ENCODE results near the gene MED27. TPM values are rescaled to one million over a fixed set of nuclear protein-coding genes. Genes with fewer than 3 reads are reported as not detected.

MED27 gene
- total RNA-seq, 1 donor from 2014 or later: 15.7 TPM

DNA sequence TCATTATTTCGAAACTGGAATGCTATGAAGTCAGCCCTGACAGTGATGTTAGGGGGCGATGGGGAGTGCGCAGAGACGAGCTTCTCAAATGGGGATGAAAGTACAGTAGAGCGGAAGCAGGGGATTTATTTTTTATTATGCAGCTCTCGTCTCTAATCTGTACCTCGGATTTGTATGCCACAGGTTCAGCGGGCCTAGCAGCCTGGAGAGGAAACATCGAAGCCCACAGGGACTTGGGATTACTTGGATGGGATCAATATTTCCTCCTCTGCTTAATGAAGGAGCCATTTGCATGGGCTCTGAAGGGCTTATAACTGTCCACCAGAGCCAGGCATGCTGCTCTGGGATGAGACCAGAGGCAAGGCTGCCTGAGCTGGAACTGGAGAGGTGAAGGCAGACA, 206.3 kb downstream of the MED27 start:
- ATAC-seq (no peak), DNase-seq (no peak)
- H3K36me3 ChIP-seq: no peaks in the 10 kb centered on the region
- H3K27ac ChIP-seq: no peak overlapping the region
- no peaks in the 10 kb centered on the region for H3K4me1 ChIP-seq
- H3K27me3 ChIP-seq (ENCODE audit: low read depth): no peaks in the 10 kb centered on the region
- H3K9me3 ChIP-seq: no peaks in the 10 kb centered on the region
- intact Hi-C loops (cut with DNase I): no loop called here
- TF ChIP-seq, protein P1, sequence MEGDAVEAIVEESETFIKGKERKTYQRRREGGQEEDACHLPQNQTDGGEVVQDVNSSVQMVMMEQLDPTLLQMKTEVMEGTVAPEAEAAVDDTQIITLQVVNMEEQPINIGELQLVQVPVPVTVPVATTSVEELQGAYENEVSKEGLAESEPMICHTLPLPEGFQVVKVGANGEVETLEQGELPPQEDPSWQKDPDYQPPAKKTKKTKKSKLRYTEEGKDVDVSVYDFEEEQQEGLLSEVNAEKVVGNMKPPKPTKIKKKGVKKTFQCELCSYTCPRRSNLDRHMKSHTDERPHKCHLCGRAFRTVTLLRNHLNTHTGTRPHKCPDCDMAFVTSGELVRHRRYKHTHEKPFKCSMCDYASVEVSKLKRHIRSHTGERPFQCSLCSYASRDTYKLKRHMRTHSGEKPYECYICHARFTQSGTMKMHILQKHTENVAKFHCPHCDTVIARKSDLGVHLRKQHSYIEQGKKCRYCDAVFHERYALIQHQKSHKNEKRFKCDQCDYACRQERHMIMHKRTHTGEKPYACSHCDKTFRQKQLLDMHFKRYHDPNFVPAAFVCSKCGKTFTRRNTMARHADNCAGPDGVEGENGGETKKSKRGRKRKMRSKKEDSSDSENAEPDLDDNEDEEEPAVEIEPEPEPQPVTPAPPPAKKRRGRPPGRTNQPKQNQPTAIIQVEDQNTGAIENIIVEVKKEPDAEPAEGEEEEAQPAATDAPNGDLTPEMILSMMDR (IDR thresholded peaks at IDR 0.05): no peak
- no peak overlapping the region for H3K4me3 ChIP-seq

DNA sequence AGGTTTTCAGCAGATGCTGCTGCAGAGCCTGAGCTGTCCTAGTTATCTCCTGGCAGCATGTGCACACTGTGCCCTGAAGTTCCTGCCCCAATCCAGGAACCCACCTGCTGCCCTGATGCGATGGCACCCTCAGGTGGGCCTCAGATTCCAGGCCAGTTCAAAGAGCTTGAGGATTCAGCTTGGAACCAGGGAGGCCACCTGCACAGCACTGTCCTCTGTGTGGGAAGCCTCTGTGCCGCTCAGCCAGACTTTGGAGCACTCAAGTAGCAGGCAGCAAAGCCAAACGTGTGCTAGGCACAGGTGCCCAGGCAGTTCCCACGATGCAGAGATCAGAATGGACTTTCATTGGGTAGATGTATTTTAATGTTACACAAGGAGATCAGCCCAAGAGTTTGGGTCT, 207.0 kb downstream of the MED27 start:
- H3K9me3 ChIP-seq: no peaks in the 10 kb centered on the region
- intact Hi-C loops (cut with DNase I): no loop called here
- DNase-seq (no peak), ATAC-seq (no peak)
- H3K36me3 ChIP-seq: no peaks in the 10 kb centered on the region
- H3K4me3 ChIP-seq: no peak overlapping the region
- H3K27ac ChIP-seq: no peak overlapping the region
- no peaks in the 10 kb centered on the region for H3K27me3 ChIP-seq (ENCODE audit: low read depth)
- H3K4me1 ChIP-seq: no peaks in the 10 kb centered on the region
- TF ChIP-seq, protein P1 (IDR thresholded peaks at IDR 0.05): no peak

DNA sequence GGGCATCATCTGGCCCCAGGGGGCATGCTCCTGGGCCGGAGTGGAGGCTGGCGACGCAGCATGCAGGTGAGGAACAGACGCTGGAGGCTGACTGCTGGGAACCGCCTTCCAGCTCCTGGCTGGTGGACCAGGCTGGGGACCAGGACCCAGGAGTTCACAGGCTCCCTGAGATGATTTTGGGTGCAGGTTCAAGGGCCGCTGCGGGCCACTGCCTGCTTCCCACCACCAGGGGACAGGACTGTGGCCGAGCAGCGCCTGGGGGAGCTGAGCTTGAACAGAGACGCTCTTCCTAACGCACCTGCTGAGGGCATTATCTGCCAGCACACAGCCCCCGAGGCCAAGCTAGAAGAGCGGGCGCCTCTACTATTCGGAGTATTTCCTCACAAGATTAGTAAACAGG, 207.7 kb downstream of the MED27 start:
- Histone ChIP-seq H3K4me1 (no peaks in the 10 kb centered on the region), H3K4me3 (no peak overlapping the region), H3K27ac (no peak overlapping the region), H3K27me3 (ENCODE audit: low read depth) (no peaks in the 10 kb centered on the region), H3K9me3 (no peaks in the 10 kb centered on the region), H3K36me3 (no peaks in the 10 kb centered on the region)
- DNase-seq: no peak
- intact Hi-C loops (cut with DNase I): no loop called here
- TF ChIP-seq, protein P1 (IDR thresholded peaks at IDR 0.05): peak; percentile 15
- no peak for ATAC-seq

DNA sequence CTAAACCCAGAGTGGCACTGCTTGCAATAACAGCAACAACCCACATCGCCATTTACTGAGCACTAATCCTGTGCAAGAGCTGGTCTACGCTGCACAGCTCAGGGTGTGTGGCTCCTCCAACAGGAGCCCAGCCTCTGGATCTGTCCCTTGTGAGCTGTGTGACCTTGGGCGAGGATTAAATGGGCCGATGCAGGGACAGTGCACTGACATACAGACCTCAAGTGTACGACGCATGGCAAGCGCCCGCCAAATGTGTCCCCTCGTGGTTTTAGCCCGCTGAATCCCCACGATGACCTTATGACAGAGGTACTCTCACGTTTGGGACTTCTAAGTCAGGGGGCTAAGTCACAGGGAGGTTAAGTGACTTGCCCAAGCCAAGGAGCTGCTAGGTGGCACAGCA, 209.5 kb downstream of the MED27 start:
- Histone ChIP-seq H3K27me3 (ENCODE audit: low read depth) (no peaks in the 10 kb centered on the region), H3K4me1 (no peaks in the 10 kb centered on the region), H3K4me3 (no peak overlapping the region), H3K9me3 (no peaks in the 10 kb centered on the region), H3K27ac (no peak overlapping the region), H3K36me3 (no peaks in the 10 kb centered on the region)
- intact Hi-C loops (cut with DNase I): no loop called here
- no peak for DNase-seq
- TF ChIP-seq, protein P1 (IDR thresholded peaks at IDR 0.05): no peak
- no peak for ATAC-seq

DNA sequence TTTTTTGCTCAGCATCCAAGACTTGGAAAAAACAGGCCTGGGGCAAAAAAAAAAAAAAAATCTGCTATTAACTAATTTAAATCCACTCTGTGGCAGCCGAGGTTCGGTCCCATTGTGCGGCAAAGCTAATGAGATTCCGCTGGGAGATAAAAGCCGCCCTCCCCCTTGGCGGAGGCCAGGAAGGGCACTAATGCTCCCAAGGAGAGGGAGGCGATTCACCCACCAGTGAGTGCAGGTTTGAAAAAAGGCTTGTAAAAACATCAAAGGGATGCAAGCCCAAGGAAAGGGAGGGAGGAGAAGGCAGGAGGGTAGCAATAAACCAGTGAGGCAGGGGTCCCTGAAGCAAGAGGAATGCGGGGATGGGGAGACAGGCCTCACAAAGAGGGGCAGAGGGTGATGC, 210.3 kb downstream of the MED27 start:
- Histone ChIP-seq H3K27me3 (ENCODE audit: low read depth) (no peaks in the 10 kb centered on the region), H3K27ac (no peak overlapping the region), H3K9me3 (no peaks in the 10 kb centered on the region), H3K4me3 (no peak overlapping the region), H3K36me3 (no peaks in the 10 kb centered on the region), H3K4me1 (no peaks in the 10 kb centered on the region)
- TF ChIP-seq, protein P1 (IDR thresholded peaks at IDR 0.05): no peak
- intact Hi-C loops (cut with DNase I): no loop called here
- no peak for ATAC-seq
- no peak for DNase-seq

DNA sequence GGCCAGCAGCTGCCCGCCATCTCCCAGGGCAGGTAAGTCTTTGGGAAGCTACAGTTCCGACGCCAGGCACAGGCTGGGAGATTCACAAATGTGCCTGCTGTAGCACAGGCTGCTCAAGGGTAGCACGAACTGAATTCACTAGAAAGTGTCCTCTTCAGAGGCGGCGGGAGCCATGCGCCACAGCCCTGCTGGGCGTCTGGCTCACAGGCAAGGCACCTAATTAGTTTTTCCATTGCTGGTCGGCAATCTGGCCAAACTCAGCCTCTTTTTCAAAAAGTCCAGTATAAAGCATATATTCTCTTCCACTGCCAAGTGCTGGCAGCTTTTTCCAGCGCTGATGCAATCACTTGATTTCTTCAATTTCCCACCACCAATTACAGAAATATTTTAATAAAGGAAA, 210.9 kb downstream of the MED27 start:
- H3K27ac ChIP-seq: no peak overlapping the region
- TF ChIP-seq, protein P1 (IDR thresholded peaks at IDR 0.05): no peak
- intact Hi-C loops (cut with DNase I): no loop called here
- ATAC-seq (peak in 1 of 2 donors; percentile 26), DNase-seq (no peak)
- no peak overlapping the region for H3K4me3 ChIP-seq
- H3K4me1 ChIP-seq: no peaks in the 10 kb centered on the region
- H3K36me3 ChIP-seq: no peaks in the 10 kb centered on the region
- H3K9me3 ChIP-seq: no peaks in the 10 kb centered on the region
- H3K27me3 ChIP-seq (ENCODE audit: low read depth): no peaks in the 10 kb centered on the region
